ENCODE measurements around the gene TLK1.

Gene TLK1

GRCh38 chr2:171034315-171034714 lies 126.4 kb downstream of the TLK1 start:
- no peak for TF ChIP-seq ZFX (IDR thresholded peaks at IDR 0.05; ENCODE audit: borderline replicate concordance)
- TF ChIP-seq CTCF (IDR thresholded peaks at IDR 0.05): no peak
- H3K27ac ChIP-seq: no peak overlapping the region

- TF ChIP-seq ZFX (IDR thresholded peaks at IDR 0.05; ENCODE audit: borderline replicate concordance) (no peak), CTCF (IDR thresholded peaks at IDR 0.05) (no peak)
- H3K27ac ChIP-seq: no peak overlapping the region
Observed at GRCh38 chr2:171025214-171025613, 135.5 kb downstream of the TLK1 start.

- TF ChIP-seq CTCF (IDR thresholded peaks at IDR 0.05) (no peak), ZFX (IDR thresholded peaks at IDR 0.05; ENCODE audit: borderline replicate concordance) (no peak)
Observed at GRCh38 chr2:171018522-171018921, 142.2 kb downstream of the TLK1 start.

GRCh38 chr2:171016125-171016524 lies 144.6 kb downstream of the TLK1 start:
- no peak overlapping the region for H3K27ac ChIP-seq
- TF ChIP-seq CTCF (IDR thresholded peaks at IDR 0.05): no peak
- TF ChIP-seq ZFX (IDR thresholded peaks at IDR 0.05; ENCODE audit: borderline replicate concordance): no peak

More at GRCh38 chr2:171018522-171018921, 142.2 kb downstream of the TLK1 start:
- no peak overlapping the region for H3K27ac ChIP-seq

GRCh38 chr2:171013851-171014250 lies 146.8 kb downstream of the TLK1 start:
- TF ChIP-seq CTCF (IDR thresholded peaks at IDR 0.05) (no peak), ZFX (IDR thresholded peaks at IDR 0.05; ENCODE audit: borderline replicate concordance) (no peak)
- H3K27ac ChIP-seq: no peak overlapping the region

GRCh38 chr2:171009386-171009785 lies 151.3 kb downstream of the TLK1 start:
- no peak for TF ChIP-seq ZFX (IDR thresholded peaks at IDR 0.05; ENCODE audit: borderline replicate concordance)
- no peak for TF ChIP-seq CTCF (IDR thresholded peaks at IDR 0.05)
- H3K27ac ChIP-seq: no peak overlapping the region

- H3K27ac ChIP-seq: no peak overlapping the region
- TF ChIP-seq CTCF (IDR thresholded peaks at IDR 0.05) (no peak), ZFX (IDR thresholded peaks at IDR 0.05; ENCODE audit: borderline replicate concordance) (no peak)
Observed at GRCh38 chr2:171008550-171009205, 152.0 kb downstream of the TLK1 start.

All from 22Rv1 (cell line).